ENCODE results near the gene RPL36. TPM values are rescaled to one million over a fixed set of nuclear protein-coding genes. Genes with fewer than 3 reads are reported as not detected.

The RPL36 gene
- 100 to 1,000 TPM; 759 to 781 TPM for total RNA-seq
- long read RNA-seq, transcript RPL36-202 (3 exons, 556 nt) = minor isoform, 6 of 171 reads
- long read RNA-seq, transcript RPL36-201 (4 exons, 707 nt) = major isoform, 163 of 171 reads
- long read RNA-seq, partial matches to known transcripts = 2 of 171 reads
- long read RNA-seq, other reads (novel, unspliced or antisense) = 0 of 171 reads

- peak; percentile 60 for ATAC-seq
- intact Hi-C loops (cut with DNase I, micrococcal nuclease) = no loop called here
- peak; percentile 95 to 99 for DNase-seq
Observed at GRCh38 chr19:5690125-5690954, at the start of gene RPL36. Gene RPL36 (plus strand): TSS chr19:5690295. CDS start chr19:5690508, 213 bp downstream.

GRCh38 chr19:5641171-5641570 lies 48.9 kb upstream of the RPL36 start:
- intact Hi-C loops (cut with DNase I, micrococcal nuclease) = no loop called here
- ATAC-seq = no peak

DNA sequence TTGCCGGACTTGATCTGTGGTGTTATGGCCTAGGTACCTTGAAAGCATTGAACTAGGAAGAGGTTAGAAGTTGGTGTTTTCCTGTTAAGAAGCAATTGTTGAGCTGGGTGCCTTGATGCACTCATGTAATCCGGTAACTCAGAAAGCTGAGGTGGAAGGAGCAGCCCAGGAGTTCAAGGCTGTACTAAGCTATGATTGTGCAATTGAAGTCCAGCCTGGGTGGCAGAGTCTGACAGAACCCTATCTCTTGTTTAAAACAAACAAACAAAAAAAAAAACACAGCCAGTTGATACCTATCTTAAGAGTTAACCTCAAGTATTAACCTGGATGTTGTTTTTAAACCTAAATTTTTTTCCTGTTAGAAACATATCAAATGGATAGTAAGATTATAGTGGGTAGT lies 47.9 kb upstream of the RPL36 start:
- ATAC-seq (no peak), DNase-seq (no peak)
- intact Hi-C loops (cut with DNase I, micrococcal nuclease) = no loop called here

More at GRCh38 chr19:5641171-5641570, 48.9 kb upstream of the RPL36 start:
- no peak for DNase-seq

- intact Hi-C loops (cut with DNase I, micrococcal nuclease) = no loop called here
- DNase-seq = no peak
- ATAC-seq = no peak
Observed at GRCh38 chr19:5643060-5643459, 47.0 kb upstream of the RPL36 start.

DNA sequence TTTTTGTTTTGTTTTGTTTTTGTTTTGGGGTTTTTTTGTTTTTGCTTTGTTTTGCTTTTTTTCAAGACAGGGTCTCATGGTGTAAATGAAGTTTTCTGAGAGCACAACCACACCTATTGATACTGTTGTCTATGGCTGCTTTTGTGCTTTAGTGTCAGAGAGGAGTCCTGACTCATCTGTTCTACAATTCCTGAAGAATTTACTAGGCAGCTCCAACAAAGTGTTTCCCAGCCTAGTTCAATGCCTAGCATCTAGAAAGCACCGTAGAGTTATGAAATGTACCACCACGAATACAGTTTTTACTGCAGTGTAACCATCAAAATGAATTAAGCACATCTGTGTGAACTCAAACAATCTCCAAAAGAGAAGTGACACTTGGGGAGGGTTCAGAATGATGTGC lies 46.1 kb upstream of the RPL36 start:
- DNase-seq (no peak), ATAC-seq (no peak)
- intact Hi-C loops (cut with DNase I, micrococcal nuclease) = no loop called here

DNA sequence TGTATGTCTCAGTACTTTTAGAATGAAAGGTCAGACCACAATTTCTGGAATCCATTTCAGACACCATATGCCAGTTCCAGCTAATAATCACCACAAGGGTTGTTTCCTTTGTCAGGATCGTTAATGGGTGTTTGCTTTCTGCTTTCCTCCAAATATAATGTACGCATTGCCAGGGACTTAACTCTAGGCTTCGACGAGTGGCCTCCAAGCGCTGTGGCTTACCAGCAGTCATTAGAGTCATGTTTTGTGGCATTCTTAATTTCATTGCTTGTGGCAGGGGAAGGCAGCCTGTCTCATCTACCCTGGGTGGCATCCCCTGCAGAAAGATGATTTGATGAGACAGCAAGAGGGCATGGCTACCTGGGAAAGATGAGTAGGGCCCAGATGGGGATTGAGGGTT lies 44.7 kb upstream of the RPL36 start:
- intact Hi-C loops (cut with DNase I, micrococcal nuclease) = no loop called here
- DNase-seq (no peak), ATAC-seq (no peak)

GRCh38 chr19:5646703-5647102 lies 43.4 kb upstream of the RPL36 start:
- intact Hi-C loops (cut with DNase I, micrococcal nuclease) = no loop called here
- DNase-seq = no peak
- ATAC-seq = no peak

- DNase-seq = no peak
- ATAC-seq = no peak
- intact Hi-C loops (cut with DNase I, micrococcal nuclease) = no loop called here
Observed at GRCh38 chr19:5648464-5648863, 41.6 kb upstream of the RPL36 start.

DNA sequence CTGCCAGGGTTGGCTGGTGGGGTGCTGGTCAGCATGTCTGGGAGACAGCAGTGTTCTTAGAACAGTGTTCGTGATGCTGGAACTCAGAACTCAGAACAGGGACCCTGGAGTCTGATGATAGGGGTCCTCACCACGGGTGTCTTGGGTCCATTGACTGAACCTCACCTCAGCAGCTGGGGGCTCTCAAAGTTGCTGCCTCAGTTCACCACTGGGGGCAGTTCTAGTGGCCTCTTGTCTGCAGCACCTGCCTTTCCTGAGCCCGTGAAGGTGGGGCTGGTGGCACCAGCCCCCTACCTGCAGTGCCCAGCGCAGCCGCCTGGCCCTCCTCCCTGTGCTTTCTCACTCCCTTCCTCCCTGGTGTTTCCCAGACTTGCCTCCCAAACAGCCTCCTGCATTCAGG lies 38.7 kb upstream of the RPL36 start:
- no peak for ATAC-seq
- DNase-seq = no peak
- intact Hi-C loops (cut with DNase I, micrococcal nuclease) = no loop called here

DNA sequence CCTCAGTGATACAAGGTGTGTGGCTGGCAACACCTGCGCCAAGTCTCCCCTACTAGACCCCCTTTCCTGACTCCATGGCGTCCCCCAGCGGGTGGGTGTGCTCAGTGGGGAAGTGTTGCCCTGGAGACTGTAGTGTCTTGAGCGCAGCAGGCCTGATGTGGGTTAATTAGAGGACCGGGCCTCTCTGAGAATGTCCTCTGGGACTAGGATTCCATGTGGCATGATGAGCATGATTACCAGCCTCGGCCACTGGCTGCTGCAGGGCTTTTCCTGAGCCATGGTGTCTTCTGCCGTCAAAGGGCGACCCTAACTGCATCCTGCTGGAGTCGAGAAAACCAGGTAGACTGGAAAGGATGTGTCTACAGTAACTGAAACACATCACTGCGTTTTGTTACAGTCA lies 37.8 kb upstream of the RPL36 start:
- ATAC-seq (no peak), DNase-seq (no peak)
- intact Hi-C loops (cut with DNase I, micrococcal nuclease) = no loop called here

- DNase-seq (no peak), ATAC-seq (no peak)
- intact Hi-C loops (cut with DNase I, micrococcal nuclease) = no loop called here
Observed at GRCh38 chr19:5654931-5655330, 35.2 kb upstream of the RPL36 start.

- ATAC-seq (peak; percentile 95), DNase-seq (peak in 1 of 2 donors; percentile 30)
- intact Hi-C loops (cut with DNase I, micrococcal nuclease) = no loop called here
Observed at GRCh38 chr19:5655412-5655811, 34.7 kb upstream of the RPL36 start.

DNA sequence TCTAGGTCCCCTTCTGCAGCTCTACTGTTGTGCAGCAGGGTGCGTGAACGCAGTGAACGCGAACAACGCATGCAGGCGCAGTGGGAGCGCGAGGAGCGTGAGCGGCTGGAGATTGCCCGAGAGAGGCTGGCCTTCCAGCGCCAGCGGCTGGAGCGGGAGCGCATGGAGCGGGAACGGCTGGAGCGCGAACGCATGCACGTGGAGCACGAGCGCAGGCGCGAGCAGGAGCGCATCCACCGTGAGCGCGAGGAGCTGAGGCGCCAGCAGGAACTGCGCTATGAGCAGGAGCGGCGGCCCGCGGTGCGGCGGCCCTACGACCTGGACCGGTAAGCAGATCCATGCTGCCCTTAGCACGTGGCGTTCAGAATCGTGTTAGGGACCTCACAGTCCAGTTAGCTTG lies 28.6 kb upstream of the RPL36 start:
- DNase-seq (no peak), ATAC-seq (no peak)
- intact Hi-C loops (cut with DNase I, micrococcal nuclease) = no loop called here

DNA sequence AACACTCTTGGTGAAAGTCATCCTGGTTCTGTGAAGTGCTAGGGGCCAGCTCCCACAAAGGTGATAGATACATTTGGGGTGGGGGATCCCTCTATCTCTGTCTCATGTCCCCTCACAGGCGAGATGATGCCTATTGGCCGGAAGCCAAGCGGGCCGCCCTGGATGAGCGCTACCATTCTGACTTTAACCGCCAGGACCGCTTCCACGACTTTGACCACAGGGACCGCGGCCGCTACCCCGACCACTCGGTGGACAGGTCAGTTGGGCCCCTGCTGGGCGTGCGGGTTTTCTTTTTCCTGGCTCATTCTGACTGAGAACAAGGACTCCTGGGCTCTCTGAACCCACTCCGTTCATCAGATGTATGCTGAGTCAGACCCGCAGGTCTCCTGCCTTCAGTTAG lies 26.2 kb upstream of the RPL36 start:
- ATAC-seq = no peak
- DNase-seq = no peak
- intact Hi-C loops (cut with DNase I, micrococcal nuclease) = no loop called here

DNA sequence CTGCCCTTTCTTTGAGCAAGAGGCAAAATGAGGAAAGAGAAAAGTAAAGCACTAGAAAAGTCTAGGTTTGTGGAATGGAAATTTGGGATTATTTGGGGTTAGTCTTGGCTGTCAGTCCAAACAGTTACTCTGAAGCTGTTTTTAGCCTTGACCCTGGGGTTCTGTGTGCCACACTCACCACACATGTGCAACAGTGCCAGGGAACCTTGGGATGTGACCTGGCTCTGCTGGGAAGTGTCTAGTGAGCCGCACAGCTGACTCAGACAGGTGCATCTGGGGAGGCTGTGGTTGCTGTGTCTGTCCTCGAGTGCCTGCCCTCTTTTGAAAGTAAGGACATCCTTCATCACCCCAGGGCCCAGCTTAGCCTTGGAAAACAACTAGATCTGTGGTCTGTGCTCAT lies 25.6 kb upstream of the RPL36 start:
- ATAC-seq = no peak
- DNase-seq = no peak
- intact Hi-C loops (cut with DNase I, micrococcal nuclease) = no loop called here

- no peak for DNase-seq
- intact Hi-C loops (cut with DNase I, micrococcal nuclease) = no loop called here
- peak; percentile 31 for ATAC-seq
Observed at GRCh38 chr19:5665781-5666513, 24.1 kb upstream of the RPL36 start.

GRCh38 chr19:5666921-5667610 lies 23.0 kb upstream of the RPL36 start:
- intact Hi-C loops (cut with DNase I, micrococcal nuclease) = no loop called here
- ATAC-seq (peak; percentile 13), DNase-seq (no peak)

DNA sequence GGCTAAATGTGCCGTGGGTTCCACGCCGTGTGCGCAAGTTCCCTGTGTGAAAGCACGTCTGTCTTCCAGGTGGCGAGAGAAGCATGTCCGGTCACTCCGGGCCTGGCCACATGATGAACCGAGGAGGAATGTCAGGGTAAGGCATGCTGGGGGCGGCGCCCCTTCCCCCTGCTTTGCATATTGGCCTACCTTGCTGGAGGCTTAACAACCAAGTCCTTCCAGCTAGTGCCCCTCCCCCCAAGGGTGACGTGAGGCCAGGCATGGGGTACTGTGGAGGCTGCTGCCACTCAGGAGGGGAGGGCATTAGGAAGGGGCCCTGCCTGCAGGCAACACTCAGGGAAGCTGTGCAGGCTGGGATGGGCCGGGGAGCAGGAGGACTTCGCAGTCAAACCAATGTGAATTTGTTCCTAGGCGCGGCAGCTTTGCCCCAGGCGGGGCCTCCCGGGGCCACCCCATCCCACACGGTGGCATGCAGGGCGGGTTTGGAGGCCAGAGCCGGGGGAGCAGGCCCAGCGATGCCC lies 22.3 kb upstream of the RPL36 start:
- intact Hi-C loops (cut with DNase I, micrococcal nuclease) = no loop called here
- DNase-seq (no peak), ATAC-seq (no peak)

GRCh38 chr19:5669212-5669611 lies 20.9 kb upstream of the RPL36 start:
- ATAC-seq (no peak), DNase-seq (no peak)
- intact Hi-C loops (cut with DNase I, micrococcal nuclease) = no loop called here
